Measurements from ENCODE around the gene AUTS2.
A peak's percentile ranks its signal among the peaks of the same experiment; 100 is the strongest.
"Not testable (repeated sequence)": the region's sequence is repeated elsewhere in the genome, so short reads cannot be mapped to it uniquely, and the experiment has no call there.

The AUTS2 gene

GRCh38 chr7:70594170-70594569 is 995.9 kb downstream of the AUTS2 start:
- DNase-seq (ENCODE audit: low read depth in 3 of 3) = no peak

- DNase-seq (ENCODE audit: low read depth in 3 of 3) = not testable (repeated sequence)
Observed at GRCh38 chr7:70594885-70595284, 996.6 kb downstream of the AUTS2 start.

GRCh38 chr7:70595370-70595754 is 997.1 kb downstream of the AUTS2 start:
- DNase-seq (ENCODE audit: low read depth in 3 of 3) = no peak

- peak in 2 of 3 donors; percentile 0 to 5 for DNase-seq (ENCODE audit: low read depth in 3 of 3)
Observed at GRCh38 chr7:70595755-70596597, 997.7 kb downstream of the AUTS2 start.

GRCh38 chr7:70596598-70596913 is 998.3 kb downstream of the AUTS2 start:
- no peak for DNase-seq (ENCODE audit: low read depth in 3 of 3)

- no peak for DNase-seq (ENCODE audit: low read depth in 3 of 3)
Observed at GRCh38 chr7:70597066-70597465, 998.8 kb downstream of the AUTS2 start.

- DNase-seq (ENCODE audit: low read depth in 3 of 3) = no peak
Observed at GRCh38 chr7:70598976-70599375, 1000.7 kb downstream of the AUTS2 start.

GRCh38 chr7:70599446-70600190 is 1001.3 kb downstream of the AUTS2 start:
- DNase-seq (ENCODE audit: low read depth in 3 of 3) = no peak

- no peak for DNase-seq (ENCODE audit: low read depth in 3 of 3)
Observed at GRCh38 chr7:70600993-70601392, 1002.7 kb downstream of the AUTS2 start.

GRCh38 chr7:70602117-70602516 is 1003.8 kb downstream of the AUTS2 start:
- no peak for DNase-seq (ENCODE audit: low read depth in 3 of 3)

GRCh38 chr7:70607281-70607680 is 1009.0 kb downstream of the AUTS2 start:
- DNase-seq (ENCODE audit: low read depth in 3 of 3) = no peak

- DNase-seq (ENCODE audit: low read depth in 3 of 3) = no peak
Observed at GRCh38 chr7:70607759-70608158, 1009.5 kb downstream of the AUTS2 start.

GRCh38 chr7:70608229-70608628 is 1010.0 kb downstream of the AUTS2 start:
- DNase-seq (ENCODE audit: low read depth in 3 of 3) = no peak

GRCh38 chr7:70612811-70613210 is 1014.5 kb downstream of the AUTS2 start:
- no peak for DNase-seq (ENCODE audit: low read depth in 3 of 3)

GRCh38 chr7:70614237-70615045 is 1016.2 kb downstream of the AUTS2 start:
- no peak for DNase-seq (ENCODE audit: low read depth in 3 of 3)

- DNase-seq (ENCODE audit: low read depth in 3 of 3) = no peak
Observed at GRCh38 chr7:70615066-70615606, 1016.9 kb downstream of the AUTS2 start.

- no peak for DNase-seq (ENCODE audit: low read depth in 3 of 3)
Observed at GRCh38 chr7:70616211-70616610, 1017.9 kb downstream of the AUTS2 start.

- no peak for DNase-seq (ENCODE audit: low read depth in 3 of 3)
Observed at GRCh38 chr7:70616821-70617220, 1018.5 kb downstream of the AUTS2 start.

- DNase-seq (ENCODE audit: low read depth in 3 of 3) = no peak
Observed at GRCh38 chr7:70618020-70618551, 1019.8 kb downstream of the AUTS2 start.

- no peak for DNase-seq (ENCODE audit: low read depth in 3 of 3)
Observed at GRCh38 chr7:70619130-70619529, 1020.9 kb downstream of the AUTS2 start.

- no peak for DNase-seq (ENCODE audit: low read depth in 3 of 3)
Observed at GRCh38 chr7:70619659-70620058, 1021.4 kb downstream of the AUTS2 start.
